NCI-H460 (cell line): ENCODE measurements around the gene KIF19. TPM values are rescaled to one million over a fixed set of nuclear protein-coding genes. Genes with fewer than 3 reads are reported as not detected.

Experiments
- DNase-seq: peaks from one replicate; pipeline ENCODE4 v3.0.0-alpha.2; 2016; ENCODE audit warnings: low read depth; ENCODE audit errors: extremely low read depth
- total RNA-seq: library from RNA; depleted of rRNA; stranded (reverse); fragments of >200 nt; shearing (Covaris generic); gene quantifications from 2 replicates; pipeline ENCODE4 v1.2.3, GENCODE V29; 2014

Gene KIF19
- total RNA-seq, 1 experiment from 2014 or later, result not detected

- peak; percentile 16 for DNase-seq
Observed at GRCh38 chr17:74361230-74362068, 35.4 kb downstream of the KIF19 start, which contains the start of gene BTBD17. TSS of gene BTBD17 (minus strand) at chr17:74361868. CDS start at chr17:74361819, 49 bp downstream.

GRCh38 chr17:74362069-74362405 lies 36.0 kb downstream of the KIF19 start:
- DNase-seq, result no peak

- no peak for DNase-seq
Observed at GRCh38 chr17:74362810-74363498, 36.9 kb downstream of the KIF19 start.

- DNase-seq, result no peak
Observed at GRCh38 chr17:74367206-74367605, 41.2 kb downstream of the KIF19 start, which contains the start of gene GPR142. TSS of gene GPR142 (plus strand) at chr17:74367506. CDS start at chr17:74369541, 2,035 bp downstream.

DNA sequence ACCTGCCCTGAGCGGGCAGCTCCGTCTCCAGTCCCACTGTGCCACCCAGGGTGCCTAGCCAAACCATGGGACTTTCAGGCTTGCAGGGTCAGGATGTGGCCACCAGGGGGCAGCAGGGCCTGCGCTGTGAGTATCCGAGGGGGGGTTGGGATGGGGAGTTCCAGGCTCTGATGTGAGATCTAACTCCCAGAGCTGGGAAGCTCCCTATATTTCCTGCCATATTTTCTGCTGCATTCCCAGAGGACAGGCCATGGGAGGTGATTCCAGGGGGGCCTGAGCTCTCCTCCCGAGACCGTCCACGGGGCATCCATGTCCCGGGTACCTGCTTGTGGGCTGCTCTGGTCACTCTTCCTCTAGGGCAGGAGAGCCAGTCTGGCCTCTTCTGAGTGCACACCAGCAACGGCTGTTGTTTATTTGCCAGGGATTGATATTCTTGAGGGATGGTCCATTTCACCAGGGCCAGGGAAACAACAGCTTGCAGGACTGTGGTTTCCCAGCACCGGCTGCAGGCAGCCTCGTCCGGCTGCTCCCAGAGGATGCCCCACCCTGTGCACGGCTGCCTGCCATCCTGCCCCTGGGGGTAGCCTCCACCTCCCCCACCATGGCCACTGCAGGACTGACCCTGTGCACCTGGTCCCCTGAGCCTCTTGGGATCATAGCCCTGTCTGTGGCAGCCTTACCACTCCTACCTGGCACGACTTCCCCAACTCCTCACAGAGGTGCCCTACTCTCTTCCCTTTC lies 42.5 kb downstream of the KIF19 start:
- peak; percentile 64 for DNase-seq

- DNase-seq, result no peak
Observed at GRCh38 chr17:74369221-74369620, 43.2 kb downstream of the KIF19 start.

- no peak for DNase-seq
Observed at GRCh38 chr17:74369665-74370490, 43.9 kb downstream of the KIF19 start.

DNA sequence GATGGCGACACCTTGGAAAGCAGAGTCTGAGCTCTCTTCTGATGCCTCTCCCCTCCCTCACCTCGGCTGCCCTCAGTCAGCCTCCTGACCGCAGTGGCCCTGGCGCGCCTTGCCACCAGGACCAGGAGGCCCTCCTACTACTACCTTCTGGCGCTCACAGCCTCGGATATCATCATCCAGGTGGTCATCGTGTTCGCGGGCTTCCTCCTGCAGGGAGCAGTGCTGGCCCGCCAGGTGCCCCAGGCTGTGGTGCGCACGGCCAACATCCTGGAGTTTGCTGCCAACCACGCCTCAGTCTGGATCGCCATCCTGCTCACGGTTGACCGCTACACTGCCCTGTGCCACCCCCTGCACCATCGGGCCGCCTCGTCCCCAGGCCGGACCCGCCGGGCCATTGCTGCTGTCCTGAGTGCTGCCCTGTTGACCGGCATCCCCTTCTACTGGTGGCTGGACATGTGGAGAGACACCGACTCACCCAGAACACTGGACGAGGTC lies 45.7 kb downstream of the KIF19 start:
- no peak for DNase-seq

DNA sequence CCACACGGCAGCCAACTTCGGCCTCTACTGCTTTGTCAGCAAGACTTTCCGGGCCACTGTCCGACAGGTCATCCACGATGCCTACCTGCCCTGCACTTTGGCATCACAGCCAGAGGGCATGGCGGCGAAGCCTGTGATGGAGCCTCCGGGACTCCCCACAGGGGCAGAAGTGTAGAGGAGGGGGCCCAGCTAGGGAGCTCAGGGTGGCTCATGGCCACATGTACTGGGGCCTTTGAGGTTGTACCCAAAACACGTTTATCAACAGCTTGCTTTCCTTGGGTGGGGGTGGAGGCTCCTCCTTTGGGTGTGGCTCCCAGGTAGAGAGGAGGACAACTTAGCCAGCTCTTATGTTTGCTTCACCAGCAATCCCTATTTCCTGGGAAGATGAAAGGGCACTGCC lies 46.4 kb downstream of the KIF19 start:
- DNase-seq, result no peak

DNA sequence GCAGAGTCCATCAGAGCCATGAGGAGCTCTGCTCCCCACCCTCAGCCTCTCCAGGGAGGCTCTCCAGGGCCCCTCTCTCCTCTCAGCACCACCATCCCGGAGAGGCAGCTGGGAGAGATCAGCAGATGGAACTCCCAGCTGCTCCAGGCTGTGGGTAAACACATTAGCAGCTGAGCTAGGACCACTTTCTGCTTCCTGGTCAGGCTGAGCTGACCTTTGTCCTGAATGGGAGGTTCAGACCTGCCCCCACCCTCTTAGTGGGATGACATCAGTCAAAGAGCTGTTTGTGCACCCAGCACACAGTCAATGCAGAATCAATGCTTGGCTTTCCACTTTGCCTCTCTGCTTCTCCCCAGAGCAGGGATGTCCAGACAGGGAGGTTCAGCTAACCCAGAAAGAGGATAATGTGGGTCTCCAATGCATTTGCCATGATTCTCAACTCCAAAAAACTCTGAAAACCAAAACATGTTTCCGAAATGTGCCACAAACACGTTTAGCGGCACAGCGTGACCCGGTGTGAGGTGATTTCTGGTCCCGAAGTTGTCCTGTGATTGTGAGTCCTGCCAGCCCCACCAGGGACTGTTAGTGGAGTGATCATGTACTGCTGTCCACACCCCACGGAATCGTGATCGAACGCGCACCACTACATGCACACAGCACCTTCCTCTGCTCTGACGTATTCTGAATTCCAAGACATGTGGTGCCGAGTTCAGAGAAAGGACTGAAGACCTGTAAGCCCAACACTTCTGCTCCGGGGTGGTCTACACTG lies 48.0 kb downstream of the KIF19 start:
- DNase-seq, result no peak

GRCh38 chr17:74374858-74375257 lies 48.8 kb downstream of the KIF19 start:
- no peak for DNase-seq

- peak; percentile 80 for DNase-seq
Observed at GRCh38 chr17:74379495-74380085, 53.6 kb downstream of the KIF19 start.

DNA sequence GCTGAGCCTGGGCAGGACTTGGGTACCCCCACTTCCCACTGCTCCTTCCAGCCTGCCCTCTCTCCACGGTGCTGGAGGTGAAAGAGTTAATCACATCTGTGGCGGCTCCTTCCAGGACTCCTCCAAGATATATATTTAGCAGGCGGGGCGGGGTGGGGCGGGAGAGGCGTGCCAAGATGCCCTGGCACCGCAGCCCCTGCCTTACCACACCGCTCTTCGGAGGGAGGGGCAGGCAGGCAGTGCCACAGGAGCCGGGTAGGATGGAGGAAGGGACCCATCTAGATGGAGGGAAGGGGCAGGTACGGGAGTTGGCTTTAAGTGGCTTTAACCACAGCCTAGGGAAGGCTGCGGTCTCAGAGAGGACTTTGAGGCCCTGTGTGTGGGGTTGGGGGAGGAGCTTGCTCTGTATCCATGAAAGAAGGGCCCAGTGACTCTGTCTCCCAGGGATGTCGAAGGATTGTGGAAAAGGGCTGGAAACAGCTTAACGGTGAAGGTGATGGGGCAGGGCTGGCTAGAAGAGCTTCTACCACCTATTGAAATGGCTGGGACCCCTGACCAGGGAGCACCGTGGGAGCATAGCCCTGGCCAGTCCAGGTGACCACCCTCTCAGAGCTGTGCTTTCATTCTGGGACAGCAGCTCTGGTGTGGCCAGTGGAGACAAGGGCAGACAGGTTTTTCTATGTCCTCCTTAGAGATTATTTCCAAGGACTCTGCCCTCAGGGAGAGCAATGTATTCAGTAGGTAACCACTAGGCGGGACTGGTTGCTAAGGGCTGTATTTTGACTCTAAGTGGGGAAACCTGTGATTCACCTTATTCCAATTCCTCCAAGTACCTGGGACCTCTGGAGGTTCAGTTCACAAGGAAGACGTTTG lies 54.3 kb downstream of the KIF19 start:
- DNase-seq, result no peak

GRCh38 chr17:74380959-74381808 lies 55.2 kb downstream of the KIF19 start:
- DNase-seq, result no peak

DNA sequence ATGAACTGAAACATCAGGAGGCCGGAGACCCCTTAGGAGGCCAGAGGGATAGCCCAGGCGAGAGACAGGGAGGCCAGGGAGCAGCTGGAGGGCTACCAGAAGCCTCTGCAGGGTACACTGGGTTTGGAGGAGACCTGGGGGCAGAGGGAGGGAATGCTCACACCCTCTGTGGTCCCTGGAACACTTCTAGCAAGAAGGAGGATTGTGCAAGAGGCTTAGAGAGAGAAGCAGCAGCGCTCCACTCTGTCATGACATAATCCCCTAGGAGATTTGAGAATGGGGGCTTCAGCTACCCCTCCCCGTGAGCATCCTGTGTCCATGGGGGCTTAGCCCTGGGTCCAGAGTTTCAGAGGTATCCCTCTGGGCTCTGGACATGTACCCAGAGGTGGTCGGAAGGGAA lies 57.1 kb downstream of the KIF19 start:
- DNase-seq, result no peak

DNA sequence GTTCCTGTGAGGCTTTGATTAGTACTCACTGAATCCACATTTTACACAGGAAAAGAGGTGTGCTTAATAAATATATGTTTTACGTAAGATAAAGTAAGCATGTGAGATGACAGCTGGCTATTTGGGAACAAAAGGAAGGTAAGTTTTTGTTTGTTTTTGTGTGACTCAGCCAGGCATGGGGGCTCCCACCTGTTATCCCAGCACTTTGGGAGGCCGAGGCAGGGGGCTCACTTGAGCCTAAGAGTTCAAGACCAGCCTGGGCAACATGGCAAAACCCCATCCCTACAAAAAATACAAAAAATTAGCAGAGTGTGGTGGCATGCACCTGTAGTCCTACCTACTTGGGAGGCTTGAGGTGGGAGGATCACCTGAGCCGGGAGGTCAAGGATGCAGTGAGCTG lies 59.2 kb downstream of the KIF19 start:
- DNase-seq, result no peak

GRCh38 chr17:74386386-74386785 lies 60.4 kb downstream of the KIF19 start:
- no peak for DNase-seq
